Upper lobe of left lung (tissue), 6 donors: ENCODE results near the gene POLR3E. TPM values are rescaled to one million over a fixed set of nuclear protein-coding genes. Genes with fewer than 3 reads are reported as not detected.
"Not testable (repeated sequence)": the region's sequence is repeated elsewhere in the genome, so short reads cannot be mapped to it uniquely, and the experiment has no call there.

Experiments
- ATAC-seq, 2 donors: fragments of 200-7000 bp; cut with Tn5 transposase; one replicate each; pipeline ENCODE4 v1.9.1; 2022; ENCODE audit warnings: mild to moderate bottlenecking in 2 of 2, moderate library complexity in 2 of 2; ENCODE audit not compliant: low FRiP score in 2 of 2
- DNase-seq, 2 donors: peaks; one replicate each; pipeline ENCODE4 v3.0.0-alpha.2; 2019 to 2020
- H3K27ac ChIP-seq, 4 donors: fragments of 200-600 bp; sonication (generic); one replicate each; pipeline ENCODE4 v1.5.1; 2016 to 2019
- H3K27me3 ChIP-seq, 4 donors: fragments of 200-600 bp; sonication (generic); one replicate each; pipeline ENCODE4 v1.5.1; 2017 to 2019
- H3K36me3 ChIP-seq, 4 donors: fragments of 200-600 bp; sonication (generic); one replicate each; pipeline ENCODE4 v1.5.1; 2016 to 2019
- H3K4me1 ChIP-seq, 4 donors: fragments of 200-600 bp; sonication (generic); one replicate each; pipeline ENCODE4 v1.5.1; 2018 to 2019
- H3K4me3 ChIP-seq, 4 donors: fragments of 200-600 bp; sonication (generic); one replicate each; pipeline ENCODE4 v1.5.1; 2017 to 2019; ENCODE audit warnings: mild to moderate bottlenecking in 2 of 4, moderate library complexity in 1 of 4
- H3K9me3 ChIP-seq, 4 donors: fragments of 200-600 bp; sonication (generic); one replicate each; pipeline ENCODE4 v1.5.1; 2018 to 2019
- EP300 ChIP-seq, 4 donors: sonication (generic); formaldehyde crosslinking; IDR thresholded peaks; one replicate each; pipeline ENCODE4 v1.5.1; 2017; ENCODE audit warnings: antibody characterized with exemption in 4 of 4, control low read depth in 2 of 4
- POLR2A ChIP-seq, 4 donors: fragments of 450-650 bp; IDR thresholded peaks; one replicate each; pipeline ENCODE4 v1.5.1; 2016 to 2017; ENCODE audit warnings: antibody characterized with exemption in 4 of 4, mild to moderate bottlenecking in 2 of 4
- POLR2AphosphoS5 ChIP-seq, 2 donors: sonication (generic); formaldehyde crosslinking; IDR thresholded peaks; one replicate each; pipeline ENCODE4 v1.5.1; 2017; ENCODE audit warnings: antibody characterized with exemption in 2 of 2
- WGBS, 2 donors: methylation state at CpG; one replicate each; pipeline ENCODE4 v1.1.5; 2017 to 2018; 5-methylcytosine and 5-hydroxymethylcytosine counted together
- total RNA-seq, 6 donors: library from RNA; depleted of rRNA in 4 of 6; stranded (reverse); fragments of >200 nt in 4 of 6; gene quantifications; one replicate each; pipeline versions ENCODE4 v1.1.0 to v1.2.1, GENCODE V29; 2016 to 2021
- TF ChIP-seq, protein P1 (sequence below), 6 experiments: fragments of 450-650 bp in 4 of 6; fragments of 200-600 bp in 2 of 6; sonication (generic) in 2 of 6; IDR thresholded peaks; one replicate each; pipeline ENCODE4 v1.5.1; 2016 to 2019; ENCODE audit warnings: antibody characterized with exemption in 6 of 6
- donor health status: DM: no; HTN: no; CAD: no; lungs with moderate emphysema.
- donor health status: DM: no; HTN: yes; CAD: no; lungs with severe emphysema.

The POLR3E gene
- total RNA-seq, 6 donors from 2014 or later: 27.0 to 91.1 (median 47.0) TPM

DNA sequence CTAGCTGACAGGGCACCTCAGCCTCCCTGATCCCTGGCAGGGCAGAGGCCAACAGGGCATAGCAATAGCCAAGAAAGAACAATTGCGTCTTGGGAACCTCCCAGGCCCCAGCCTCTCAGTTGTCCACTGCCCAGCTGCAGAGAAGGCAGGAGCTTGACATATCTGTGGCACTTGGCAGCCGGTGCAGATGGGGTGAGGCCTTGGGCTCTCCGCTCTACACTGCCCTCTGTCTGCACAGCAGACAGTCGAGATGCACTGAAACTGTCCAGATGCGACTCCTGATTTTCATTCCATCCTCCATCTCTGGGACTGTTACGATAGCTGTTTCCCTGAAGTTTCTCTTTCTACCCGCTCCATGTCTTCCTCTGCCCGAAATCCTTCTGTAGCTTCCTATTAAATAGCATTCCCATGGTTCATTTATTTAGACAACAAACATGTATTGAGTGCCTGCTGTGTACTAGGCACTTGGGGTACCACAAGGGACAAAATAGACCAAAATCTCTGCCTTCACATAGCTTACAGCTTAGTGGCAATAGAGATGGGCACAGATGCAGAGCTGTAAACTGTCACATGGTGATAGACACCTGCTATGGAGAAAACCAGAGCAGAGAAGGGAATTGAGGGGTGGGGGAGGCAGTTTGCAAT is 3.3 kb downstream of the POLR3E start:
- WGBS, 2 donors: 59 to 66% methylated on average over 8 of the region's 8 CpGs
- TF ChIP-seq POLR2A (IDR thresholded peaks at IDR 0.05) (no peak), POLR2AphosphoS5 (IDR thresholded peaks at IDR 0.05) (no peak), EP300 (IDR thresholded peaks at IDR 0.05) (no peak)
- TF ChIP-seq, protein P1, sequence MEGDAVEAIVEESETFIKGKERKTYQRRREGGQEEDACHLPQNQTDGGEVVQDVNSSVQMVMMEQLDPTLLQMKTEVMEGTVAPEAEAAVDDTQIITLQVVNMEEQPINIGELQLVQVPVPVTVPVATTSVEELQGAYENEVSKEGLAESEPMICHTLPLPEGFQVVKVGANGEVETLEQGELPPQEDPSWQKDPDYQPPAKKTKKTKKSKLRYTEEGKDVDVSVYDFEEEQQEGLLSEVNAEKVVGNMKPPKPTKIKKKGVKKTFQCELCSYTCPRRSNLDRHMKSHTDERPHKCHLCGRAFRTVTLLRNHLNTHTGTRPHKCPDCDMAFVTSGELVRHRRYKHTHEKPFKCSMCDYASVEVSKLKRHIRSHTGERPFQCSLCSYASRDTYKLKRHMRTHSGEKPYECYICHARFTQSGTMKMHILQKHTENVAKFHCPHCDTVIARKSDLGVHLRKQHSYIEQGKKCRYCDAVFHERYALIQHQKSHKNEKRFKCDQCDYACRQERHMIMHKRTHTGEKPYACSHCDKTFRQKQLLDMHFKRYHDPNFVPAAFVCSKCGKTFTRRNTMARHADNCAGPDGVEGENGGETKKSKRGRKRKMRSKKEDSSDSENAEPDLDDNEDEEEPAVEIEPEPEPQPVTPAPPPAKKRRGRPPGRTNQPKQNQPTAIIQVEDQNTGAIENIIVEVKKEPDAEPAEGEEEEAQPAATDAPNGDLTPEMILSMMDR (IDR thresholded peaks at IDR 0.05): peak in 3 of 6 experiments; percentile 29 to 53 (median 40)
- Histone ChIP-seq H3K4me1 (peaks cover 18 to 31% (median 23%) of the 10 kb centered on the region in 4 donors), H3K27me3 (no peaks in the 10 kb centered on the region), H3K9me3 (no peaks in the 10 kb centered on the region), H3K36me3 (peaks cover 0 to 31% (median 13%) of the 10 kb centered on the region in 4 donors), H3K27ac (peak overlapping the region in 1 of 4 donors; percentile 11), H3K4me3 (no peak overlapping the region)
- no peak for ATAC-seq
- no peak for DNase-seq

DNA sequence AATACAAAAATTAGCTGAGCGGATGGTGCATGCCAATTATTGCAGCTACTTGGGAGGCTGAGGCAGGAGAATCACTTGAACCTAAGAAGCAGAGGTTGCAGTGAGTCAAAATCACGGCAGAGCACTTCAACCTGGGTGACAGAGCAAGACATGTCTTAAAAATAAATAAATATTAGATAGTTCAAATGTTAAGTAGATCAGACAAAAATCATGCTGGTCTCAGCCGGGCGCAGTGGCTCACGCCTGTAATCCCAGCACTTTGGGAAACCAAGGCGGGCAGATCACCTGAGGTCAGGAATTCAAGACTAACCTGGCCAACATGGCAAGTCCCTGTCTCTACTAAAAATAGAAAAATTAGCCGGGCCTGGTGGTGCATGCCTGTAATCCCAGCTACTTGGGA is 4.2 kb downstream of the POLR3E start:
- not testable (repeated sequence) for ATAC-seq, H3K27me3 ChIP-seq, DNase-seq, H3K27ac ChIP-seq, H3K4me3 ChIP-seq, H3K9me3 ChIP-seq
- Histone ChIP-seq H3K4me1 (peaks cover 17 to 26% (median 19%) of the 10 kb centered on the region in 4 donors), H3K36me3 (peaks cover 0 to 40% (median 19%) of the 10 kb centered on the region in 4 donors)
- 94 to 97% methylated on average over 7 of the region's 7 CpGs for WGBS, 2 donors

DNA sequence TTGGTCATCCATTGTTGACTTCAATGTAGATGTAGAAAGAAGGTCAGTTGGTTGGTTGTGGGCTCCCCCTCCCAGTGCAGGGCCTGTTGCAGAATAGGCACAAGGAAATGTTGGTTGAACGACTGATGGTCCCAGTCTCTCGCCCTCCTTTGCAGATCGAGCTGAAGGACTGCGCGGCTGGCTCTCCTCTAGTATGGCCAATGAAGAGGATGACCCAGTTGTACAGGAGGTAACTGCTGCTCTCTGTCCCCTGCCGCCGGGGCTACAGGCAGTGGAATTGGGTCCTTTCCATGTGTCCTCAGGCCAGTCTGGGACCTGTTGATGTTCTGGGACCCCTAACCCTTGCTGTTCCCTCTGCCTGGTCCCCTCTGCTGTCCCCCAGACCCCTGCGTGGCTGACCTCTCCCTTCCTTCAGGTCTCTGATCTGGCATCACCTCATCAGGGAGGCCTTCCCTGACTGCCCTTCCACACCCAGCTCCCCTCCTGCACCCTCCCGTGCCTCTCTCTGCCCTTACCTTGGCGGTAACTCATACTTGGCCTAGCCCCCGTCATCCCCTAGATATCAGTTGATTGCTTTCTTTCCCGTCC is 5.7 kb downstream of the POLR3E start:
- H3K4me3 ChIP-seq: no peak overlapping the region
- no peak overlapping the region for H3K27ac ChIP-seq
- no peaks in the 10 kb centered on the region for H3K9me3 ChIP-seq
- peaks cover 14 to 23% (median 16%) of the 10 kb centered on the region in 4 donors for H3K4me1 ChIP-seq
- no peak for TF ChIP-seq POLR2AphosphoS5 (IDR thresholded peaks at IDR 0.05)
- TF ChIP-seq EP300 (IDR thresholded peaks at IDR 0.05): no peak
- TF ChIP-seq, protein P1 (IDR thresholded peaks at IDR 0.05): no peak
- no peak for TF ChIP-seq POLR2A (IDR thresholded peaks at IDR 0.05)
- DNase-seq (no peak), ATAC-seq (no peak)
- no peaks in the 10 kb centered on the region for H3K27me3 ChIP-seq
- H3K36me3 ChIP-seq: peaks cover 0 to 55% (median 30%) of the 10 kb centered on the region in 4 donors
- 94 to 96% methylated on average over 12 of the region's 12 CpGs for WGBS, 2 donors

DNA sequence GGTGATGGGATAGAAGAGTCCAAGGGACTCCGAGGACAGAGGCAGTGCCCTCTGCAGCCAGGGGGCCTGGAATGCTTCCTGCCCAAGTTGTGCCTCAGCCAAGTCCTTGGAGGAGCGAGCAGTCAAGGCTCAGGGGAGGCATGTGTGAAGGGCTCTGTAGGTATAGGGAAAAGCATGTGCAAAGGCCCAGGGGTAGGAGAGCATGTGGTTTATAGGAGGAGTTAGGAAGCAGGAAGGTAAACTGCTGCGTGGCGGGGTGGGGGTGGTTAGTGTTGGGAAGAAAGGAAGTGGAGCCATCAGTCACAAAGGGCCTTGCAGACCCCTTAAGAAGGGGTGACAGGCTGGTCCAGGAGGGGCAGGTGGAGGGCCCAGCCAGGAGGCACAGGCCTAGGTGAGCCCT is 7.2 kb downstream of the POLR3E start:
- H3K4me3 ChIP-seq: no peak overlapping the region
- peaks cover 3 to 70% (median 46%) of the 10 kb centered on the region in 4 donors for H3K36me3 ChIP-seq
- peaks cover 6 to 11% (median 8%) of the 10 kb centered on the region in 4 donors for H3K4me1 ChIP-seq
- H3K9me3 ChIP-seq: no peaks in the 10 kb centered on the region
- 95 to 96% methylated on average over 4 of the region's 4 CpGs for WGBS, 2 donors
- no peak for TF ChIP-seq EP300 (IDR thresholded peaks at IDR 0.05)
- TF ChIP-seq POLR2A (IDR thresholded peaks at IDR 0.05): no peak
- TF ChIP-seq, protein P1 (IDR thresholded peaks at IDR 0.05): no peak
- TF ChIP-seq POLR2AphosphoS5 (IDR thresholded peaks at IDR 0.05): no peak
- no peaks in the 10 kb centered on the region for H3K27me3 ChIP-seq
- H3K27ac ChIP-seq: no peak overlapping the region
- ATAC-seq: no peak
- DNase-seq: no peak

DNA sequence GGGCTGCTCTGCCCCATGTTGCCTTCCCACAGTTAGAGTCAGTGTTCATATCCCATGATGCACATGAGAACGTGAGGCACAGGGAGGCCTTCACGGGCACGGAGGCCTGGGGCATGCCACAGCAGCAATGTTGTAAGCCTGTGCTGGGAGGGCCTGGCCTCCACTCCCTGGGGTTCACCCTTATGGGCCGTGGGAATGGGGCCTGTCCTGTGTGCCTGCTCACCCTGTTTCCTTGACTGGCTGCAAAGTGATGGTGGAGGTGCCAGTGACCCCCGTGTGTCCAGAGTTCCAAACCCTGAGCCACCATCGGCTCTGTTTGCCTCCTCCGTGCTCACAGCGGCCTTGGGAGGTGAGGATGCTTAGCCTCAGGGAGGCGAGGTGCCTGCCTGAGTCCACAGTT is 9.6 kb downstream of the POLR3E start:
- no peak for DNase-seq
- no peak for TF ChIP-seq EP300 (IDR thresholded peaks at IDR 0.05)
- no peak for TF ChIP-seq POLR2AphosphoS5 (IDR thresholded peaks at IDR 0.05)
- no peak for TF ChIP-seq POLR2A (IDR thresholded peaks at IDR 0.05)
- TF ChIP-seq, protein P1 (IDR thresholded peaks at IDR 0.05): no peak
- H3K4me1 ChIP-seq: no peaks in the 10 kb centered on the region
- 95% methylated on average over 9 of the region's 9 CpGs; no CpG with 5 or more reads in 1 of the 2 donors for WGBS, 2 donors
- H3K27ac ChIP-seq: no peak overlapping the region
- H3K36me3 ChIP-seq: peaks cover 12 to 94% (median 61%) of the 10 kb centered on the region in 4 donors
- no peak for ATAC-seq
- H3K9me3 ChIP-seq: no peaks in the 10 kb centered on the region
- H3K4me3 ChIP-seq: no peak overlapping the region
- H3K27me3 ChIP-seq: no peaks in the 10 kb centered on the region
